Body of pancreas (tissue), 4 donors: ENCODE measurements around the gene BTD. TPM values are rescaled to one million over a fixed set of nuclear protein-coding genes. Genes with fewer than 3 reads are reported as not detected.

ENCODE experiments used
- ATAC-seq: fragments of 150-250 bp; one replicate; pipeline ENCODE4 v1.9.1; 2016
- DNase-seq, 4 donors: peaks; one replicate each; pipeline ENCODE4 v3.0.0-alpha.2; 2019
- H3K27ac ChIP-seq, 4 donors: fragments of 200-600 bp; sonication (generic); 1 replicate in 3 of 4; 2 replicates in 1 of 4; pipeline versions ENCODE4 v1.5.1 to v1.6.1; 2016 to 2019; ENCODE audit warnings: mild to moderate bottlenecking in 1 of 4, mixed read lengths in 1 of 4, moderate library complexity in 1 of 4
- H3K27me3 ChIP-seq, 2 donors: fragments of 200-600 bp; sonication (generic); one replicate each; pipeline ENCODE4 v1.6.0; 2016; ENCODE audit warnings: mild to moderate bottlenecking in 1 of 2
- H3K36me3 ChIP-seq, 2 donors: fragments of 200-600 bp; sonication (generic); replicated peaks in 1 of 2; 2 replicates each; pipeline ENCODE4 v1.5.1; 2016; ENCODE audit warnings: low read depth in 2 of 2; ENCODE audit not compliant: insufficient read depth in 1 of 2
- H3K4me1 ChIP-seq: fragments of 200-600 bp; sonication (generic); one replicate; pipeline ENCODE4 v1.6.0; 2016
- H3K4me3 ChIP-seq, 2 donors: fragments of 200-600 bp; sonication (generic); 1 replicate in 1 of 2; 2 replicates in 1 of 2; pipeline ENCODE4 v1.5.1; 2016 to 2019
- H3K9me3 ChIP-seq, 3 donors: fragments of 200-600 bp; sonication (generic); 1 replicate in 2 of 3; 2 replicates in 1 of 3; pipeline ENCODE4 v1.5.1; 2016
- POLR2A ChIP-seq, 3 donors: fragments of 450-650 bp; IDR thresholded peaks; one replicate each; pipeline ENCODE4 v1.6.1; 2016; ENCODE audit warnings: antibody characterized with exemption in 3 of 3, mild to moderate bottlenecking in 2 of 3
- WGBS, 2 donors: methylation state at CpG; one replicate each; pipeline ENCODE4 v1.1.5; 2017; 5-methylcytosine and 5-hydroxymethylcytosine counted together
- intact Hi-C: fragments of 100-400 bp; cut with DNase I; formaldehyde crosslinking; loops from one replicate; pipeline ENCODE4 v1.15.1; 2023
- total RNA-seq, 2 donors: library from RNA; depleted of rRNA; stranded (reverse); fragments of >200 nt; gene quantifications; one replicate each; pipeline ENCODE4 v1.1.0, GENCODE V29; 2016
- TF ChIP-seq, protein P1 (sequence below), 7 experiments: fragments of 450-650 bp in 4 of 7; fragments of 200-600 bp in 3 of 7; sonication (generic) in 3 of 7; IDR thresholded peaks; one replicate each; pipeline ENCODE4 v1.5.1; 2016 to 2019; ENCODE audit warnings: antibody characterized with exemption in 7 of 7

Gene BTD
- total RNA-seq, 2 donors from 2014 or later, result 8.2 to 24.4 TPM

DNA sequence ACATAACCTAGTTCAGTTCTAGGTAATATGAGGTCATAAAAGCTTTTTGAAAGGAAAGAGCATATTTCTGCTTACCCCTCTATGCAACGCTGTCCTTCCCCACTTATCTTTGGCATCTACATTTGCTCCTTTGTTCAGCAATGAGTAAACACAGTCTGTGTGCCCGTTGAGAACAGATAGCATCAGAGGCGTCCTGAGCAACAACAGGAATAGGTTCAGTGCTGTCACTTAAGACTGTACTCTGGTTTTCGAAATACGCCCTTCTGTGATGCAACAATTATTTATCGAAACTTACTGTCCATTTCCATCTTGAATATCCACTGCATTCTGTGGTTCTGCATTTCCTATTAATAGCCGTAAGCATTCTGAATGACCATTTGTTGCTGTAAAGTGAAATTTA lies 84.4 kb downstream of the BTD start:
- intact Hi-C loops, result no loop called here
- ATAC-seq (no peak), DNase-seq (no peak)
- Histone ChIP-seq H3K4me3 (no peak overlapping the region), H3K4me1 (no peaks in the 10 kb centered on the region), H3K27ac (no peak overlapping the region), H3K27me3 (no peaks in the 10 kb centered on the region), H3K9me3 (no peaks in the 10 kb centered on the region), H3K36me3 (peaks cover 6 to 31% of the 10 kb centered on the region in 2 donors)
- WGBS, 2 donors, result 64 to 76% methylated on average over 7 of the region's 7 CpGs
- no peak for TF ChIP-seq POLR2A (IDR thresholded peaks at IDR 0.05)
- TF ChIP-seq, protein P1, sequence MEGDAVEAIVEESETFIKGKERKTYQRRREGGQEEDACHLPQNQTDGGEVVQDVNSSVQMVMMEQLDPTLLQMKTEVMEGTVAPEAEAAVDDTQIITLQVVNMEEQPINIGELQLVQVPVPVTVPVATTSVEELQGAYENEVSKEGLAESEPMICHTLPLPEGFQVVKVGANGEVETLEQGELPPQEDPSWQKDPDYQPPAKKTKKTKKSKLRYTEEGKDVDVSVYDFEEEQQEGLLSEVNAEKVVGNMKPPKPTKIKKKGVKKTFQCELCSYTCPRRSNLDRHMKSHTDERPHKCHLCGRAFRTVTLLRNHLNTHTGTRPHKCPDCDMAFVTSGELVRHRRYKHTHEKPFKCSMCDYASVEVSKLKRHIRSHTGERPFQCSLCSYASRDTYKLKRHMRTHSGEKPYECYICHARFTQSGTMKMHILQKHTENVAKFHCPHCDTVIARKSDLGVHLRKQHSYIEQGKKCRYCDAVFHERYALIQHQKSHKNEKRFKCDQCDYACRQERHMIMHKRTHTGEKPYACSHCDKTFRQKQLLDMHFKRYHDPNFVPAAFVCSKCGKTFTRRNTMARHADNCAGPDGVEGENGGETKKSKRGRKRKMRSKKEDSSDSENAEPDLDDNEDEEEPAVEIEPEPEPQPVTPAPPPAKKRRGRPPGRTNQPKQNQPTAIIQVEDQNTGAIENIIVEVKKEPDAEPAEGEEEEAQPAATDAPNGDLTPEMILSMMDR (IDR thresholded peaks at IDR 0.05), result no peak

DNA sequence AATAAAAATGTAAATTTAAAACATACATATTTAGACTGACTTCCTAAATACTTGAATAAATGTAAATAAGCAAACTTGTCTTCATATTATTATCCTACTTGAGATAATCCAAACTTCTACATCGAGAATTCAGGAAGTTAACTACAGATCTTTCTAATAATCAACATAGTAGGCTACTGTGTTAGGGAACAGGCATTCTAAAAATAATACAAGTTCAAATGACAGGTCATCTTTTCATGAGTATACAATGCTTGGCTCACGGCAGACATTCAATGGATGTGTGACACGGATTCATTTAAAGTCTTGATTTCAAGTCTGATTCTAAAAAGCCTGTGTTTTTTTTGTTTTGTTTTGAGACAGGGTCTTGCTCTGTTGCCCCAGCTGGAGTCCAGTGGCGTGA lies 88.7 kb downstream of the BTD start:
- DNase-seq (no peak), ATAC-seq (no peak)
- intact Hi-C loops, result no loop called here
- Histone ChIP-seq H3K9me3 (no peaks in the 10 kb centered on the region), H3K4me1 (no peaks in the 10 kb centered on the region), H3K27me3 (no peaks in the 10 kb centered on the region), H3K36me3 (peaks cover 6 to 11% of the 10 kb centered on the region in 2 donors), H3K4me3 (no peak overlapping the region), H3K27ac (no peak overlapping the region)
- TF ChIP-seq, protein P1 (IDR thresholded peaks at IDR 0.05), result no peak
- no peak for TF ChIP-seq POLR2A (IDR thresholded peaks at IDR 0.05)
- 84 to 90% methylated on average over 4 of the region's 4 CpGs for WGBS, 2 donors

DNA sequence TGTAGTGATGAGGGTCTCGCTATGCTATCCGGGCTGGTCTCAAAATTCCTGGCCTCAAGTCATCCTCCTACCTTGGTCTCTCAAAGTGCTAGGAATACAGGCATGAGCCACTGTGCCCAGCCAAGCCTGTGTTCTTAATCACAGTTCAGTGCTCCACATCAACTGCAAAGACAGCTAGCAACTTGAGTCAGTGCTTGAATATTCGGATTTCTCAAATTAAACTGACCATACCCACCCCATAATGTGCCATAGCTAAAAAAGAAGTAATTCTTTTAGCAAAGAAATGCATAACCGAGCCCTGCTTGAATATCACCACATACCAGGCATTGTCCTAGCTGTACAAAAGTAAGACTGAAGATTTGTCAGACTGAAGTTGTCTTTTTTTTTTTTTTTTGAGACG lies 89.2 kb downstream of the BTD start:
- H3K4me1 ChIP-seq, result no peaks in the 10 kb centered on the region
- no peak for DNase-seq
- H3K4me3 ChIP-seq, result no peak overlapping the region
- H3K36me3 ChIP-seq, result peaks cover 6 to 9% of the 10 kb centered on the region in 2 donors
- no peak overlapping the region for H3K27ac ChIP-seq
- 95 to 99% methylated on average over 5 of the region's 5 CpGs for WGBS, 2 donors
- intact Hi-C loops, result no loop called here
- no peak for ATAC-seq
- TF ChIP-seq, protein P1 (IDR thresholded peaks at IDR 0.05), result no peak
- no peak for TF ChIP-seq POLR2A (IDR thresholded peaks at IDR 0.05)
- no peaks in the 10 kb centered on the region for H3K27me3 ChIP-seq
- H3K9me3 ChIP-seq, result no peaks in the 10 kb centered on the region

DNA sequence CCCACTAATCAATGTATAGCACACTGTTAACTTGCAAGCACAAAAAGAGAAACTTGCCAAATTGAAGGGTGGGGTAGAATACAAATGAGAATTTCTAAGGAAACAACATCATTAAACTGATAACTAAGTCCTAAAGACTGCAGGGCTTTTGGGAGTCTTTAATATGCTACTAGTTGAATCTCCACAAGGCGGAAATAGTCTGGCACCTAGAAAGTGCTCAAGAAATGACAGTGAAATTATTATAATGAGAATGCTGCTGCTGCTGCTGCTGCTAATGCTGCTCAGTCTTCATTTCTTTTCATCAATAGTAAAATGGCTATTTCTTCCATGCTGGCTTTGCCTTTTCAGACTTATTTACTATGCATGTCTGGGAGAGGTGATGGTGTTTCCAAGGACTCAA lies 91.8 kb downstream of the BTD start:
- intact Hi-C loops, result no loop called here
- Histone ChIP-seq H3K27me3 (no peaks in the 10 kb centered on the region), H3K4me3 (no peak overlapping the region), H3K4me1 (no peaks in the 10 kb centered on the region), H3K27ac (no peak overlapping the region), H3K9me3 (no peaks in the 10 kb centered on the region), H3K36me3 (peaks cover 6 to 9% of the 10 kb centered on the region in 2 donors)
- TF ChIP-seq POLR2A (IDR thresholded peaks at IDR 0.05), result no peak
- TF ChIP-seq, protein P1 (IDR thresholded peaks at IDR 0.05), result peak in 1 of 7 experiments; percentile 5
- ATAC-seq (no peak), DNase-seq (no peak)
- 5 to 69% methylated on average over 1 of the region's 1 CpG for WGBS, 2 donors

DNA sequence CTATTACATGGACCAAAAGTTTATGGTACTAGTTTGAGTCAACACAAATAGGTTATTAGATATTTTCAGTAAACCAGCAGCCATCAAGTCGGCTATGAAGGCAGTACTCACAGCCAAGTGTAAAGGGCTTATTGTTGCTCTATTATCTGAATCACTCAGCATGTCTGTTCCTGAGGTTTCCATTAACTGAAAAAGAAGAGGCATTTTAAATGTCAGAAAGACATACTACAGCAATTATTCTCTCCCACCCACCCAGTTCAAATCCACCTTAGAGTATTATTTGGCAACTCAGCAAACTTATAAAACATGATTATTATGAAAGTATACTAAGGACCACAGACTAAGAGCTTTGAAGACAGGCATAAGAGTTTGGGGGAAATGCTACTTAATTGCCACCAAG lies 93.1 kb downstream of the BTD start:
- H3K36me3 ChIP-seq, result peaks cover 0 to 4% of the 10 kb centered on the region in 2 donors
- H3K9me3 ChIP-seq, result no peaks in the 10 kb centered on the region
- ATAC-seq (no peak), DNase-seq (no peak)
- TF ChIP-seq, protein P1 (IDR thresholded peaks at IDR 0.05), result no peak
- TF ChIP-seq POLR2A (IDR thresholded peaks at IDR 0.05), result no peak
- intact Hi-C loops, result no loop called here
- WGBS, 2 donors, result 81 to 87% methylated on average over 1 of the region's 1 CpG
- H3K27me3 ChIP-seq, result no peaks in the 10 kb centered on the region
- no peaks in the 10 kb centered on the region for H3K4me1 ChIP-seq
- H3K4me3 ChIP-seq, result no peak overlapping the region
- no peak overlapping the region for H3K27ac ChIP-seq
